Mesendoderm (in vitro differentiated cells): ENCODE results near the gene PLEKHG4B.

Experiments used
- DNase-seq: peaks from one replicate; pipeline ENCODE4 v3.0.0; 2013
- H2AK5ac ChIP-seq: 2 replicates; pipeline ENCODE4 v1.6.1; 2013; ENCODE audit warnings: low read length, inconsistent platforms
- H2BK120ac ChIP-seq: 2 replicates; pipeline ENCODE4 v1.6.1; 2013; ENCODE audit warnings: low read depth, mild to moderate bottlenecking, low read length, moderate library complexity, mixed read lengths
- H2BK15ac ChIP-seq: replicated peaks from 2 replicates; pipeline ENCODE4 v1.6.1; 2013; ENCODE audit warnings: low read depth, mild to moderate bottlenecking, moderate library complexity
- H2BK5ac ChIP-seq: 2 replicates; pipeline ENCODE4 v1.6.1; 2013; ENCODE audit warnings: low read length, inconsistent platforms
- H3K18ac ChIP-seq: 2 replicates; pipeline ENCODE4 v1.6.1; 2013; ENCODE audit warnings: mild to moderate bottlenecking, low read length, mixed read lengths
- H3K23ac ChIP-seq: one replicate; pipeline ENCODE4 v1.6.1; 2013; ENCODE audit warnings: low read length
- H3K27ac ChIP-seq: 2 replicates; pipeline ENCODE4 v1.5.1; 2013; ENCODE audit warnings: low read depth, mild to moderate bottlenecking, inconsistent platforms, low read length, moderate library complexity
- H3K27me3 ChIP-seq: 2 replicates; pipeline ENCODE4 v1.6.1; 2013; ENCODE audit warnings: low read length, control low read depth, mild to moderate bottlenecking, inconsistent platforms; ENCODE audit not compliant: insufficient read depth, poor library complexity
- H3K36me3 ChIP-seq: 2 replicates; pipeline ENCODE4 v1.6.1; 2013; ENCODE audit warnings: low read length, inconsistent platforms; ENCODE audit not compliant: control insufficient read depth, insufficient read depth
- H3K4ac ChIP-seq: one replicate; pipeline ENCODE4 v1.6.1; 2013; ENCODE audit warnings: low read depth, mild to moderate bottlenecking, low read length, moderate library complexity
- H3K4me1 ChIP-seq: 2 replicates; pipeline ENCODE4 v1.6.1; 2013; ENCODE audit warnings: low read depth, low read length, inconsistent platforms; ENCODE audit not compliant: control insufficient read depth
- H3K4me2 ChIP-seq: 2 replicates; pipeline ENCODE4 v1.6.1; 2013; ENCODE audit warnings: low read length
- H3K4me3 ChIP-seq: 2 replicates; pipeline ENCODE4 v1.5.1; 2013; ENCODE audit warnings: mild to moderate bottlenecking, low read length
- H3K56ac ChIP-seq: one replicate; pipeline ENCODE4 v1.6.1; 2013; ENCODE audit warnings: low read length
- H3K79me1 ChIP-seq: 2 replicates; pipeline ENCODE4 v1.6.1; 2013; ENCODE audit warnings: low read length, inconsistent platforms
- H3K79me2 ChIP-seq: 2 replicates; pipeline ENCODE4 v1.6.1; 2013; ENCODE audit warnings: mild to moderate bottlenecking, low read length; ENCODE audit not compliant: control insufficient read depth, insufficient read depth
- H3K9ac ChIP-seq: 2 replicates; pipeline ENCODE4 v1.6.1; 2013; ENCODE audit warnings: low read length, inconsistent platforms
- H4K5ac ChIP-seq: one replicate; pipeline ENCODE4 v1.6.1; 2013; ENCODE audit warnings: low read length
- H4K8ac ChIP-seq: one replicate; pipeline ENCODE4 v1.6.1; 2013; ENCODE audit warnings: low read depth, mild to moderate bottlenecking, control low read depth, low read length, moderate library complexity
- WGBS: extraction: QIAGEN DNeasy Blood & Tissue Kit; methylation state at CpG from one replicate; pipeline ENCODE4 v1.1.7; 2013; ENCODE audit warnings: low lambda C conversion rate, missing lambda C conversion rate; ENCODE audit not compliant: insufficient coverage; ENCODE audit errors: extremely low coverage; 5-methylcytosine and 5-hydroxymethylcytosine counted together

Gene PLEKHG4B

GRCh38 chr5:159448-160172 lies 67.6 kb downstream of the PLEKHG4B start:
- H4K8ac ChIP-seq = no peak overlapping the region
- no peaks in the 10 kb centered on the region for H3K79me2 ChIP-seq
- no peak overlapping the region for H3K9ac ChIP-seq
- peaks cover 18% of the 10 kb centered on the region for H3K36me3 ChIP-seq
- no peak overlapping the region for H2BK5ac ChIP-seq
- H2BK120ac ChIP-seq = no peak overlapping the region
- no peak overlapping the region for H2AK5ac ChIP-seq
- H3K79me1 ChIP-seq = no peaks in the 10 kb centered on the region
- no peak overlapping the region for H3K23ac ChIP-seq
- DNase-seq = no peak
- H2BK15ac ChIP-seq = no peak overlapping the region
- H3K4ac ChIP-seq = no peak overlapping the region
- no peaks in the 10 kb centered on the region for H3K27me3 ChIP-seq
- H3K4me1 ChIP-seq = no peaks in the 10 kb centered on the region
- H4K5ac ChIP-seq = no peak overlapping the region
- H3K18ac ChIP-seq = no peak overlapping the region
- no peak overlapping the region for H3K4me3 ChIP-seq
- no peak overlapping the region for H3K56ac ChIP-seq
- no peak overlapping the region for H3K4me2 ChIP-seq
- H3K27ac ChIP-seq = no peak overlapping the region
- WGBS = no CpG with 5 or more reads among the region's 19 CpGs

GRCh38 chr5:160173-160510 lies 68.2 kb downstream of the PLEKHG4B start:
- Histone ChIP-seq H3K56ac (no peak overlapping the region), H3K4me3 (no peak overlapping the region), H3K27ac (no peak overlapping the region), H3K4me1 (no peaks in the 10 kb centered on the region), H3K36me3 (peaks cover 12% of the 10 kb centered on the region), H3K18ac (no peak overlapping the region), H4K8ac (no peak overlapping the region), H3K4me2 (no peak overlapping the region), H3K79me2 (no peaks in the 10 kb centered on the region), H4K5ac (no peak overlapping the region), H3K4ac (no peak overlapping the region), H3K23ac (no peak overlapping the region), H2BK5ac (no peak overlapping the region), H2BK120ac (no peak overlapping the region), H3K79me1 (no peaks in the 10 kb centered on the region), H3K27me3 (no peaks in the 10 kb centered on the region), H2AK5ac (no peak overlapping the region), H3K9ac (no peak overlapping the region), H2BK15ac (no peak overlapping the region)
- no CpG with 5 or more reads among the region's 14 CpGs for WGBS
- no peak for DNase-seq

GRCh38 chr5:160921-161802 lies 69.2 kb downstream of the PLEKHG4B start:
- H3K56ac ChIP-seq = no peak overlapping the region
- H3K9ac ChIP-seq = no peak overlapping the region
- no peak overlapping the region for H4K5ac ChIP-seq
- no peak overlapping the region for H3K4me2 ChIP-seq
- peaks cover 5% of the 10 kb centered on the region for H3K36me3 ChIP-seq
- H3K27ac ChIP-seq = no peak overlapping the region
- no peak overlapping the region for H2BK15ac ChIP-seq
- H3K18ac ChIP-seq = no peak overlapping the region
- WGBS = no CpG with 5 or more reads among the region's 23 CpGs
- no peak overlapping the region for H3K23ac ChIP-seq
- H3K79me2 ChIP-seq = no peaks in the 10 kb centered on the region
- H3K4ac ChIP-seq = no peak overlapping the region
- H2BK120ac ChIP-seq = no peak overlapping the region
- no peaks in the 10 kb centered on the region for H3K4me1 ChIP-seq
- no peaks in the 10 kb centered on the region for H3K27me3 ChIP-seq
- no peaks in the 10 kb centered on the region for H3K79me1 ChIP-seq
- H4K8ac ChIP-seq = no peak overlapping the region
- DNase-seq = no peak
- no peak overlapping the region for H2AK5ac ChIP-seq
- no peak overlapping the region for H2BK5ac ChIP-seq
- H3K4me3 ChIP-seq = no peak overlapping the region

- H4K5ac ChIP-seq = no peak overlapping the region
- no peak for DNase-seq
- no peak overlapping the region for H3K9ac ChIP-seq
- H3K27ac ChIP-seq = no peak overlapping the region
- no peak overlapping the region for H3K4me2 ChIP-seq
- no peaks in the 10 kb centered on the region for H3K79me2 ChIP-seq
- H3K18ac ChIP-seq = no peak overlapping the region
- H3K36me3 ChIP-seq = peaks cover 4% of the 10 kb centered on the region
- no peak overlapping the region for H3K4me3 ChIP-seq
- no peak overlapping the region for H4K8ac ChIP-seq
- H3K56ac ChIP-seq = no peak overlapping the region
- no peak overlapping the region for H2BK5ac ChIP-seq
- H2BK15ac ChIP-seq = no peak overlapping the region
- H2BK120ac ChIP-seq = no peak overlapping the region
- WGBS = no CpG with 5 or more reads among the region's 17 CpGs
- no peak overlapping the region for H3K4ac ChIP-seq
- H3K27me3 ChIP-seq = no peaks in the 10 kb centered on the region
- no peak overlapping the region for H3K23ac ChIP-seq
- no peak overlapping the region for H2AK5ac ChIP-seq
- H3K79me1 ChIP-seq = no peaks in the 10 kb centered on the region
- H3K4me1 ChIP-seq = no peaks in the 10 kb centered on the region
Measured at GRCh38 chr5:161803-162110, 69.8 kb downstream of the PLEKHG4B start.

GRCh38 chr5:162190-162564 lies 70.2 kb downstream of the PLEKHG4B start:
- H4K5ac ChIP-seq = no peak overlapping the region
- H3K56ac ChIP-seq = no peak overlapping the region
- no peak overlapping the region for H3K4ac ChIP-seq
- H2BK15ac ChIP-seq = no peak overlapping the region
- no peaks in the 10 kb centered on the region for H3K79me2 ChIP-seq
- no peak for DNase-seq
- H3K4me1 ChIP-seq = no peaks in the 10 kb centered on the region
- peaks cover 3% of the 10 kb centered on the region for H3K36me3 ChIP-seq
- H3K4me3 ChIP-seq = no peak overlapping the region
- H3K27me3 ChIP-seq = no peaks in the 10 kb centered on the region
- H3K18ac ChIP-seq = no peak overlapping the region
- no peak overlapping the region for H4K8ac ChIP-seq
- no peak overlapping the region for H3K4me2 ChIP-seq
- WGBS = no CpG with 5 or more reads among the region's 19 CpGs
- no peak overlapping the region for H2BK5ac ChIP-seq
- H3K79me1 ChIP-seq = no peaks in the 10 kb centered on the region
- H2AK5ac ChIP-seq = no peak overlapping the region
- no peak overlapping the region for H2BK120ac ChIP-seq
- no peak overlapping the region for H3K23ac ChIP-seq
- H3K27ac ChIP-seq = no peak overlapping the region
- H3K9ac ChIP-seq = no peak overlapping the region
